ENCODE results near the gene FNIP2. TPM values are rescaled to one million over a fixed set of nuclear protein-coding genes. Genes with fewer than 3 reads are reported as not detected.

The FNIP2 gene
- total and polyA plus RNA-seq, 9 of the 15 experiments (the other 6 are each of a cell fraction or from before 2014, with no cell fraction given): 1.7 to 15.5 (median 8.3) TPM

GRCh38 chr4:158885564-158885963 is 116.7 kb downstream of the FNIP2 start:
- H3K27me3 ChIP-seq (ENCODE audit: control insufficient read depth in 2 of 2, insufficient read depth in 2 of 2, low read length in 2 of 2): no peaks in the 10 kb centered on the region
- H3K36me3 ChIP-seq (ENCODE audit: control insufficient read depth, insufficient read depth, low read length): peaks cover 3% of the 10 kb centered on the region; the same call in 1 of the 3 replicates
- no peak overlapping the region for H3K27ac ChIP-seq (ENCODE audit: extremely low read depth, low read depth, low read length)
- ChIA-PET CTCF (ENCODE audit: low intra/inter-chr PET ratio) (no interaction called here), POLR2A (interaction anchor here (0.9 to 1.4 kb wide), 2 partner anchors 9 to 17 kb away, joined by 3 to 7 read pairs; no protein-coding TSS in a partner anchor)
- DNase-seq (ENCODE audit: extremely low read depth in 1 of 4, low spot score in 3 of 4) (no peak), FAIRE-seq (peak; percentile 37), ATAC-seq (no peak)
- no peak overlapping the region for H3K4me3 ChIP-seq
- H3K79me2 ChIP-seq (ENCODE audit: control insufficient read depth, insufficient read depth, low read length): no peaks in the 10 kb centered on the region
- in situ Hi-C loops (cut with MboI) (no loop called here), intact Hi-C loops (cut with micrococcal nuclease) (no loop called here)
- 68% methylated on average over 5 of the region's 5 CpGs for WGBS (ENCODE audit: insufficient coverage, low coverage, missing lambda C conversion rate)
- no TSS peak for BruUV-seq (replicated peaks)
- no peak overlapping the region for H3K9ac ChIP-seq (ENCODE audit: insufficient read depth in 1 of 2, low read depth in 2 of 2, low read length in 2 of 2)
- no peaks in the 10 kb centered on the region for H3K9me1 ChIP-seq (ENCODE audit: control insufficient read depth, insufficient read depth, low read length)
- no peak overlapping the region for H2AFZ ChIP-seq (ENCODE audit: low read depth, low read length)
- H3K9me3 ChIP-seq (replicated peaks; ENCODE audit: control insufficient read depth, insufficient read depth, low read depth, low read length): no peaks in the 10 kb centered on the region
- no peaks in the 10 kb centered on the region for H4K20me1 ChIP-seq (replicated peaks; ENCODE audit: control insufficient read depth, insufficient read depth, low read length)
- TF ChIP-seq RBM25 (IDR thresholded peaks at IDR 0.05; ENCODE audit: low read depth, low read length, severe bottlenecking) (peak; percentile 74), POLR2A (conservative IDR thresholded peaks at IDR 0.05) (no peak), ZBTB12 (CRISPR knock-in tag; IDR thresholded peaks at IDR 0.05) (no peak), ZNF140 (CRISPR knock-in tag; IDR thresholded peaks at IDR 0.05) (no peak), CTBP1 (IDR thresholded peaks at IDR 0.05; ENCODE audit: borderline replicate concordance) (no peak)
- no peaks in the 10 kb centered on the region for H3K4me1 ChIP-seq (replicated peaks in 1 of 2; ENCODE audit: control insufficient read depth in 2 of 2, insufficient read depth in 2 of 2, low read length in 2 of 2)
- no peak overlapping the region for H3K4me2 ChIP-seq (ENCODE audit: insufficient read depth, low read length)

GRCh38 chr4:158890294-158890693 is 121.5 kb downstream of the FNIP2 start:
- H2AFZ ChIP-seq (ENCODE audit: low read depth, low read length): no peak overlapping the region
- POLR2A ChIA-PET: interaction anchor here (2.6 kb wide), 1 partner anchor 12 kb away, joined by 7 read pairs; no protein-coding TSS in a partner anchor
- WGBS (ENCODE audit: insufficient coverage, low coverage, missing lambda C conversion rate): 69% methylated on average over 3 of the region's 3 CpGs
- intact Hi-C loops (cut with micrococcal nuclease): no loop called here
- H4K20me1 ChIP-seq (replicated peaks; ENCODE audit: control insufficient read depth, insufficient read depth, low read length): no peaks in the 10 kb centered on the region
- ATAC-seq (no peak), DNase-seq (ENCODE audit: extremely low read depth in 1 of 4, low spot score in 3 of 4) (no peak), FAIRE-seq (no peak)
- H3K9me3 ChIP-seq (replicated peaks; ENCODE audit: control insufficient read depth, insufficient read depth, low read depth, low read length): no peaks in the 10 kb centered on the region
- no peak overlapping the region for H3K9ac ChIP-seq (ENCODE audit: insufficient read depth in 1 of 2, low read depth in 2 of 2, low read length in 2 of 2)
- H3K4me3 ChIP-seq: no peak overlapping the region
- BruUV-seq (replicated peaks): no TSS peak
- no peak overlapping the region for H3K4me2 ChIP-seq (ENCODE audit: insufficient read depth, low read length)
- no peak overlapping the region for H3K27ac ChIP-seq (ENCODE audit: extremely low read depth, low read depth, low read length)
- H3K9me1 ChIP-seq (ENCODE audit: control insufficient read depth, insufficient read depth, low read length): no peaks in the 10 kb centered on the region
- in situ Hi-C loops (cut with MboI): no loop called here
- H3K27me3 ChIP-seq (ENCODE audit: control insufficient read depth in 2 of 2, insufficient read depth in 2 of 2, low read length in 2 of 2): no peaks in the 10 kb centered on the region
- CTCF ChIA-PET (ENCODE audit: low intra/inter-chr PET ratio): no interaction called here
- no peaks in the 10 kb centered on the region for H3K79me2 ChIP-seq (ENCODE audit: control insufficient read depth, insufficient read depth, low read length)
- H3K36me3 ChIP-seq (ENCODE audit: control insufficient read depth, insufficient read depth, low read length): peaks cover 10% of the 10 kb centered on the region; the same call in 2 of the 3 replicates
- no peaks in the 10 kb centered on the region for H3K4me1 ChIP-seq (replicated peaks in 1 of 2; ENCODE audit: control insufficient read depth in 2 of 2, insufficient read depth in 2 of 2, low read length in 2 of 2)
- TF ChIP-seq ZNF583 (CRISPR knock-in tag; IDR thresholded peaks at IDR 0.05) (no peak), CEBPB (tag; IDR thresholded peaks at IDR 0.05) (peak; percentile 35), CC2D1A (IDR thresholded peaks at IDR 0.05) (no peak), EP300 (IDR thresholded peaks at IDR 0.05; ENCODE audit: low read length) (no peak), ATF3 (IDR thresholded peaks at IDR 0.05) (peak; percentile 56), ATF3 (CRISPR knock-in tag; conservative IDR thresholded peaks at IDR 0.05) (no peak), TCF7 (IDR thresholded peaks at IDR 0.05; ENCODE audit: borderline replicate concordance) (no peak), CEBPG (CRISPR knock-in tag; IDR thresholded peaks at IDR 0.05) (peak; percentile 29; the same call in 1 of the 2 replicates), CEBPG (tag; conservative IDR thresholded peaks at IDR 0.05 in 1 of 2, IDR thresholded peaks at IDR 0.05 in 1 of 2) (peak in 1 of 2 experiments; percentile 39; a peak in 1 of 4 replicates), E2F6 (IDR thresholded peaks at IDR 0.05; ENCODE audit: borderline replicate concordance in 1 of 2, extremely low read depth in 1 of 2, insufficient read depth in 1 of 2, insufficient read length in 1 of 2, low read depth in 1 of 2, low read length in 1 of 2, poor library complexity in 1 of 2, severe bottlenecking in 1 of 2) (no peak)

Measured in K562 (cell line).